Neural cell (in vitro differentiated cells): ENCODE data around the gene NME7.

Experiments used
- CTCF ChIP-seq: fragments of 450-650 bp; IDR thresholded peaks from 2 replicates; pipeline ENCODE4 v1.5.1; 2014; ENCODE audit warnings: antibody characterized with exemption, mild to moderate bottlenecking, moderate library complexity; ENCODE audit not compliant: poor library complexity, severe bottlenecking
- EZH2 ChIP-seq: fragments of 200-600, 300-800 bp; shearing (Covaris generic), sonication (generic); IDR thresholded peaks from 2 replicates; pipeline ENCODE4 v1.6.1; 2014; ENCODE audit warnings: antibody characterized with exemption, low read length, borderline replicate concordance, mild to moderate bottlenecking; ENCODE audit not compliant: insufficient read depth, poor library complexity, severe bottlenecking
- POLR2AphosphoS5 ChIP-seq: IDR thresholded peaks from 2 replicates; pipeline ENCODE4 v1.6.1; 2012
- RAD21 ChIP-seq: fragments of 450-650 bp; conservative IDR thresholded peaks from 2 replicates; pipeline ENCODE4 v1.6.1; 2014; ENCODE audit warnings: antibody characterized with exemption, mild to moderate bottlenecking, moderate library complexity
- REST ChIP-seq: IDR thresholded peaks from 2 replicates; pipeline ENCODE4 v1.6.1; 2012; ENCODE audit warnings: borderline replicate concordance
- TAF1 ChIP-seq: IDR thresholded peaks from 2 replicates; pipeline ENCODE4 v1.6.1; 2012; ENCODE audit warnings: low read depth

GRCh38 chr1:169103480-169103893 is 264.1 kb downstream of the NME7 start:
- TF ChIP-seq REST (no peak), CTCF (no peak), POLR2AphosphoS5 (no peak), TAF1 (no peak), EZH2 (no peak), RAD21 (no peak)
